IMR-90 (cell line): Measurements from ENCODE around the gene ANKMY1. TPM values are rescaled to one million over a fixed set of nuclear protein-coding genes. Genes with fewer than 3 reads are reported as not detected.
A peak's percentile ranks its signal among the peaks of the same experiment; 100 is the strongest.

Source experiments
- ATAC-seq: fragments of 200-7000 bp; cut with Tn5 transposase; 2 replicates; pipeline ENCODE4 v1.9.1; 2020; ENCODE audit warnings: low read depth, mild to moderate bottlenecking, moderate library complexity
- BruUV-seq: library from RNA; stranded (reverse); fragments of 400-500 nt; replicated peaks from 2 replicates; lab custom pipeline; 2021; lab: Mats Ljungman, UMichigan
- CTCF ChIA-PET: fragments of 300-600 bp; formaldehyde crosslinking; extraction: SDS; loops from one replicate; lab custom pipeline; 2021; ENCODE audit warnings: antibody characterized with exemption; lab: Yijun Ruan, JAX
- POLR2A ChIA-PET: fragments of 300-600 bp; sonication (Branson Sonifier 250); formaldehyde crosslinking; loops from one replicate; lab custom pipeline; 2022; ENCODE audit warnings: antibody characterized with exemption; ENCODE audit not compliant: unreplicated experiment; lab: Charles Lee
- DNase-seq: peaks from one replicate; pipeline ENCODE4 v3.0.0; 2013
- H2AFZ ChIP-seq: replicated peaks from 2 replicates; pipeline ENCODE3; 2013; ENCODE audit warnings: low read length, mild to moderate bottlenecking; ENCODE audit not compliant: poor library complexity
- H2AK5ac ChIP-seq: 2 replicates; pipeline ENCODE4 v1.6.1; 2013; ENCODE audit warnings: low read depth, low read length, inconsistent platforms
- H2AK9ac ChIP-seq: replicated peaks from 2 replicates; pipeline ENCODE3; 2013; ENCODE audit warnings: mild to moderate bottlenecking, low read depth, low read length, moderate library complexity; ENCODE audit not compliant: poor library complexity
- H2BK120ac ChIP-seq: 2 replicates; pipeline ENCODE4 v1.6.1; 2013; ENCODE audit warnings: low read depth, low read length, inconsistent platforms
- H2BK15ac ChIP-seq: 3 replicates; pipeline ENCODE4 v1.6.1; 2013; ENCODE audit warnings: low read depth, low read length, inconsistent platforms
- H2BK20ac ChIP-seq: 2 replicates; pipeline ENCODE4 v1.6.1; 2013; ENCODE audit warnings: low read depth, mild to moderate bottlenecking, inconsistent platforms, low read length, moderate library complexity
- H2BK5ac ChIP-seq: 2 replicates; pipeline ENCODE4 v1.6.1; 2013; ENCODE audit warnings: mild to moderate bottlenecking, low read depth, low read length, inconsistent platforms; ENCODE audit not compliant: poor library complexity, severe bottlenecking
- H3K14ac ChIP-seq: replicated peaks from 2 replicates; pipeline ENCODE4 v1.6.1; 2013; ENCODE audit warnings: low read depth, low read length, inconsistent platforms
- H3K18ac ChIP-seq: 2 replicates; pipeline ENCODE4 v1.6.1; 2013; ENCODE audit warnings: low read depth, low read length, control low read depth
- H3K23ac ChIP-seq: 2 replicates; pipeline ENCODE4 v1.6.1; 2013; ENCODE audit warnings: low read depth, low read length, inconsistent platforms
- H3K27ac ChIP-seq: 2 replicates; pipeline ENCODE4 v1.5.1; 2013; ENCODE audit warnings: mild to moderate bottlenecking, control low read depth, low read length; ENCODE audit not compliant: insufficient read depth
- H3K27me3 ChIP-seq: 2 replicates; pipeline ENCODE4 v1.6.1; 2013; ENCODE audit warnings: low read length; ENCODE audit not compliant: control insufficient read depth, insufficient read depth
- H3K36me3 ChIP-seq: 2 replicates; pipeline ENCODE4 v1.6.1; 2013; ENCODE audit warnings: low read length, mixed read lengths; ENCODE audit not compliant: control insufficient read depth, insufficient read depth
- H3K4ac ChIP-seq: 2 replicates; pipeline ENCODE4 v1.6.1; 2013; ENCODE audit warnings: low read depth, low read length, inconsistent platforms
- H3K4me1 ChIP-seq: 2 replicates; pipeline ENCODE4 v1.6.1; 2013; ENCODE audit warnings: low read length, mixed read lengths; ENCODE audit not compliant: control insufficient read depth, insufficient read depth
- H3K4me2 ChIP-seq: 2 replicates; pipeline ENCODE4 v1.6.1; 2013; ENCODE audit warnings: low read depth, mild to moderate bottlenecking, control low read depth, low read length, moderate library complexity
- H3K4me3 ChIP-seq: 2 replicates; pipeline ENCODE4 v1.5.1; 2013; ENCODE audit warnings: low read depth, mild to moderate bottlenecking, control low read depth, low read length, moderate library complexity; ENCODE audit not compliant: insufficient read depth
- H3K56ac ChIP-seq: 2 replicates; pipeline ENCODE4 v1.6.1; 2013; ENCODE audit warnings: low read length, inconsistent platforms; ENCODE audit not compliant: insufficient read depth; ENCODE audit errors: extremely low read depth
- H3K79me1 ChIP-seq, 2 experiments: 2 replicates each; pipeline ENCODE4 v1.6.1; 2013; ENCODE audit warnings: low read length in 2 of 2, inconsistent platforms in 1 of 2, low read depth in 1 of 2
- H3K9ac ChIP-seq: 2 replicates; pipeline ENCODE4 v1.6.1; 2013; ENCODE audit warnings: low read depth, low read length, control low read depth
- H3K9me1 ChIP-seq: 2 replicates; pipeline ENCODE4 v1.6.1; 2013; ENCODE audit warnings: low read length, inconsistent platforms; ENCODE audit not compliant: insufficient read depth
- H3K9me3 ChIP-seq: 2 replicates; pipeline ENCODE4 v1.6.1; 2013; ENCODE audit warnings: low read length; ENCODE audit not compliant: control insufficient read depth, insufficient read depth
- H4K20me1 ChIP-seq: 2 replicates; pipeline ENCODE4 v1.6.1; 2013; ENCODE audit warnings: low read length, inconsistent platforms; ENCODE audit not compliant: insufficient read depth
- H4K5ac ChIP-seq: 2 replicates; pipeline ENCODE4 v1.6.1; 2013; ENCODE audit warnings: mild to moderate bottlenecking, low read depth, low read length, control low read depth
- H4K8ac ChIP-seq, 2 experiments: 2 replicates each; pipeline ENCODE4 v1.6.1; 2013; ENCODE audit warnings: low read depth in 2 of 2, low read length in 2 of 2, control low read depth in 1 of 2, inconsistent platforms in 1 of 2
- H4K91ac ChIP-seq: 2 replicates; pipeline ENCODE4 v1.6.1; 2013; ENCODE audit warnings: low read depth, low read length, inconsistent platforms; ENCODE audit not compliant: insufficient read depth
- BHLHE40 ChIP-seq: fragments of 150-350 bp; IDR thresholded peaks from 2 replicates; pipeline ENCODE4 v1.6.1; 2016; ENCODE audit warnings: mild to moderate bottlenecking, low read depth, low read length
- CHD1 ChIP-seq: IDR thresholded peaks from 2 replicates; pipeline ENCODE4 v1.6.1; 2012; ENCODE audit warnings: low read depth, low read length, improper control_type of control experiment
- CTCF ChIP-seq: conservative IDR thresholded peaks from 2 replicates; pipeline ENCODE4 v1.5.1; 2012; ENCODE audit warnings: mild to moderate bottlenecking, low read depth, low read length, improper control_type of control experiment
- ELK1 ChIP-seq: fragments of 150-350 bp; IDR thresholded peaks from 2 replicates; pipeline ENCODE4 v1.6.1; 2016; ENCODE audit warnings: low read depth, mild to moderate bottlenecking, low read length, moderate library complexity, borderline replicate concordance
- FOS ChIP-seq: fragments of 150-350 bp; IDR thresholded peaks from 2 replicates; pipeline ENCODE4 v1.6.1; 2016; ENCODE audit warnings: low read depth, low read length
- MAFK ChIP-seq: IDR thresholded peaks from 2 replicates; pipeline ENCODE4 v1.6.1; 2012; ENCODE audit warnings: low read depth, low read length, improper control_type of control experiment
- MAZ ChIP-seq: IDR thresholded peaks from 2 replicates; pipeline ENCODE4 v1.6.1; 2012; ENCODE audit warnings: low read depth, mild to moderate bottlenecking, low read length, improper control_type of control experiment, moderate library complexity, borderline replicate concordance
- MXI1 ChIP-seq: IDR thresholded peaks from 2 replicates; pipeline ENCODE4 v1.6.1; 2012; ENCODE audit warnings: low read depth, mild to moderate bottlenecking, low read length, moderate library complexity, borderline replicate concordance
- NFE2L2 ChIP-seq: fragments of 150-350 bp; IDR thresholded peaks from 2 replicates; pipeline ENCODE4 v1.6.1; 2016; ENCODE audit warnings: low read depth, mild to moderate bottlenecking, low read length
- POLR2A ChIP-seq: IDR thresholded peaks from 2 replicates; pipeline ENCODE4 v1.6.1; 2012; ENCODE audit warnings: mild to moderate bottlenecking, low read depth, low read length
- RCOR1 ChIP-seq: IDR thresholded peaks from 2 replicates; pipeline ENCODE4 v1.6.1; 2012; ENCODE audit warnings: mild to moderate bottlenecking, low read length, improper control_type of control experiment; ENCODE audit not compliant: insufficient replicate concordance
- RFX5 ChIP-seq: IDR thresholded peaks from 2 replicates; pipeline ENCODE4 v1.8.0; 2012; ENCODE audit warnings: low read depth, mild to moderate bottlenecking, low read length, moderate library complexity
- SMC3 ChIP-seq: fragments of 150-350 bp; IDR thresholded peaks from 2 replicates; pipeline ENCODE4 v1.6.1; 2016; ENCODE audit warnings: low read depth, mild to moderate bottlenecking, antibody characterized with exemption, low read length, moderate library complexity
- USF2 ChIP-seq: fragments of 150-350 bp; IDR thresholded peaks from 2 replicates; pipeline ENCODE4 v1.6.1; 2017; ENCODE audit warnings: mild to moderate bottlenecking, antibody characterized with exemption, low read length, low read depth
- WGBS, 2 experiments: methylation state at CpG; one replicate each; pipeline versions ENCODE4 v1.1.5 to v1.1.7; 2013; ENCODE audit warnings: missing lambda C conversion rate in 2 of 2; ENCODE audit not compliant: insufficient read length in 1 of 2; ENCODE audit errors: extremely low coverage in 2 of 2; 5-methylcytosine and 5-hydroxymethylcytosine counted together
- dilution Hi-C: fragments of 300-500 bp; cut with HindIII; formaldehyde crosslinking; loops from one replicate; pipeline ENCODE4 v1.14.3; 2018; ENCODE audit warnings: low sequenced_read_pairs; ENCODE audit not compliant: unreplicated experiment
- in situ Hi-C: fragments of 300-500 bp; cut with MboI; formaldehyde crosslinking; loops from 3 replicates; pipeline ENCODE4 v1.14.3; 2019; ENCODE audit warnings: low sequenced_read_pairs, inconsistent platforms, mixed read lengths
- intact Hi-C: fragments of 100-400 bp; cut with micrococcal nuclease; formaldehyde crosslinking; loops from 2 replicates; pipeline ENCODE4 v1.10.0; 2022
- polyA plus RNA-seq, 3 experiments: library from polyadenylated mRNA; depleted of rRNA; stranded (reverse); fragments of >200 nt; gene quantifications; 2 replicates each; pipeline ENCODE4 v1.2.3, GENCODE V29; 2012; ENCODE audit warnings: low replicate concordance in 1 of 3
- total RNA-seq: library from RNA; depleted of rRNA; stranded (reverse); fragments of >200 nt; gene quantifications from 2 replicates; pipeline ENCODE4 v1.2.3, GENCODE V29; 2012

The ANKMY1 gene
- total and polyA plus RNA-seq, 2 of the 4 experiments (the other 2 are of a cell fraction): 2.9 to 5.5 TPM

- intact Hi-C loops (no loop called here), dilution Hi-C loops (no loop called here), in situ Hi-C loops (no loop called here)
- Histone ChIP-seq H3K4ac (no peak overlapping the region), H3K4me1 (no peaks in the 10 kb centered on the region), H3K14ac (no peak overlapping the region), H3K9me1 (peaks cover 11% of the 10 kb centered on the region), H3K23ac (no peak overlapping the region), H2BK5ac (no peak overlapping the region), H2AFZ (no peak overlapping the region), H3K79me1 (0 out of 4 replicates have a peak, but pooled peaks cover 0 to 3% of the 10 kb centered on the region in 2 experiments), H2AK9ac (peak overlapping the region; percentile 48), H2AK5ac (no peak overlapping the region), H3K27ac (no peak overlapping the region), H4K5ac (no peak overlapping the region), H3K36me3 (peaks cover 27% of the 10 kb centered on the region), H2BK120ac (no peak overlapping the region), H4K91ac (no peak overlapping the region), H3K27me3 (no peaks in the 10 kb centered on the region), H3K9ac (no peak overlapping the region), H4K8ac (no peak overlapping the region), H3K9me3 (peaks cover 5% of the 10 kb centered on the region; the same call in 1 of the 2 replicates), H4K20me1 (peaks cover 18% of the 10 kb centered on the region; the same call in 1 of the 2 replicates), H3K4me3 (no peak overlapping the region), H3K56ac (no peak overlapping the region), H2BK20ac (no peak overlapping the region), H2BK15ac (no peak overlapping the region), H3K18ac (no peak overlapping the region), H3K4me2 (no peak overlapping the region)
- WGBS, 2 experiments: 92% methylated on average over 5 of the region's 20 CpGs; no CpG with 5 or more reads in 1 of the 2 experiments
- DNase-seq (no peak), ATAC-seq (peak; percentile 9)
- CTCF ChIA-PET: no interaction called here
- no TSS peak for BruUV-seq
- POLR2A ChIA-PET: no interaction called here
- TF ChIP-seq MAZ (no peak), POLR2A (no peak), FOS (no peak), MXI1 (no peak), ELK1 (no peak), BHLHE40 (no peak), RCOR1 (no peak), USF2 (no peak), MAFK (no peak), NFE2L2 (no peak), CTCF (no peak), CHD1 (no peak), RFX5 (no peak), SMC3 (no peak)
Measured at GRCh38 chr2:240468303-240469238, 89.2 kb downstream of the ANKMY1 start.
